ENCODE results near the gene PTPRM. TPM values are rescaled to one million over a fixed set of nuclear protein-coding genes. Genes with fewer than 3 reads are reported as not detected.

Gene PTPRM
- total RNA-seq, 1 donor from 2014 or later = 101 TPM

DNA sequence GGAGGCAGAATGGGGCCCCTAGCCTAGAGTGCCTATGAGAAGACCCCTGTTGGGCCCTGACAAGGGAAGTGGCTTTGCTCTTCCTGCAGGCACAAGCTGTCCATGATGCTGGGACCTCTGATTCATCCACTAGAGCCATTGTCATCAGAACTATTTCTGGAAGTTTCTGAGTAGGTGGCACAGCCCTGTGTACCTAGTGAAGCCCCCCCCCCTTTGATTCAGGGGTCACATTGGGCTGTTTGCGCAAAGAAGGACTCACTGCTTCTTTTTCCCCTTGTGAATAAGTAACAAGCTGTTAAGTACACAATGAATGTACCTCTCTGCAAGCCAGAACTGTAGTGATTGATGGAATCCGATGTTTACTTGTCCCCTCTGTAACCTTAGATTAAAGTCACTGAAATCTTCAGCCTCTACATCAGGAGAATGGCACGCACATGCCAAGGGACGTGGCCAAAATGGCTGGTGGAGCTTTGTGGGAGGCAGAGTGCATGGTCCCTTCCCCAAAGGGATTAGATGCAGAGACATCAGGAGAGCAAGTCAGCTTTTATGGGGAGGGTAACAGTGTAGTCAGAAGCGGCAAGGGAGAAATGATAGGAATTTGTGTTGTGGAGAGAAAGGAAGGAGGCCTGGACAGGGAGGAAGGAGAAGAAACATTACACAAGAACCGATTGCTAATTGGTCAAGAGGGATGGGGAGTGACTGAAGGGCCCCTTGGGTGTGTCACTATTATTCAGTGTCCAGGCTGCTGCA lies 774.5 kb downstream of the PTPRM start:
- DNase-seq (no peak), ATAC-seq (ENCODE audit: poor library complexity) (peak; percentile 22)
- intact Hi-C loops (cut with DNase I) = no loop called here

DNA sequence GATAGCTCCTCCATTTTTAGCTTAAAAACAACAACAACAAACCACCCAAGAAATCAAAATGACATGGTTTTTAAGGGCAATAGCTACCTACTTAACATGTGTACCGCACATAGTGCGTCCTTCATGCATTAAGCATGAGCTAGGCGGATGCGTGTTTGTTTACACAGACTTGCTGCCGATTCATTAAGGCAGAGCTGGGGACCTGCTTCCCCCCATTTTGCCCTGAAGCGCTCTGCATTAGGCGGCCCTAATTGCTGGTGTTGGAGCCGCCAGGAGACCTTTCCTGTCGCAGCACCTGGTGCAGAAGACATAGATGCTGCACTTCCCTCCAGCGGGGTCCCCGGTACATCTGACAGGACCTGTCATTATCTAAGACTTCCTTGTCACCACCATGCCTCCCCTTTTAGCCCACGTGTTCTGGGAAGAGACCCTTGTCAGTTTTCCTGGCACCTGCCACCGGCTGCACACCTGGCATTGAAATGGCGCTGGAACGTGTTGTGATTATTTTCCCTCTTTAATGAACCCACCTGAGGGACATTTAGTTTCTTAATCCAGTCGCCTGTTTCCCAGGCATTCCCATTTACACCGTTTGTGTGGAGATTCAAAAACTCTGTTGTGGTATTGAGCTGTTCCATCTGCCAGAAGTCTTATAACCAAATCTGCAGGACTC lies 781.1 kb downstream of the PTPRM start:
- intact Hi-C loops (cut with DNase I) = no loop called here
- DNase-seq (no peak), ATAC-seq (ENCODE audit: poor library complexity) (no peak)

DNA sequence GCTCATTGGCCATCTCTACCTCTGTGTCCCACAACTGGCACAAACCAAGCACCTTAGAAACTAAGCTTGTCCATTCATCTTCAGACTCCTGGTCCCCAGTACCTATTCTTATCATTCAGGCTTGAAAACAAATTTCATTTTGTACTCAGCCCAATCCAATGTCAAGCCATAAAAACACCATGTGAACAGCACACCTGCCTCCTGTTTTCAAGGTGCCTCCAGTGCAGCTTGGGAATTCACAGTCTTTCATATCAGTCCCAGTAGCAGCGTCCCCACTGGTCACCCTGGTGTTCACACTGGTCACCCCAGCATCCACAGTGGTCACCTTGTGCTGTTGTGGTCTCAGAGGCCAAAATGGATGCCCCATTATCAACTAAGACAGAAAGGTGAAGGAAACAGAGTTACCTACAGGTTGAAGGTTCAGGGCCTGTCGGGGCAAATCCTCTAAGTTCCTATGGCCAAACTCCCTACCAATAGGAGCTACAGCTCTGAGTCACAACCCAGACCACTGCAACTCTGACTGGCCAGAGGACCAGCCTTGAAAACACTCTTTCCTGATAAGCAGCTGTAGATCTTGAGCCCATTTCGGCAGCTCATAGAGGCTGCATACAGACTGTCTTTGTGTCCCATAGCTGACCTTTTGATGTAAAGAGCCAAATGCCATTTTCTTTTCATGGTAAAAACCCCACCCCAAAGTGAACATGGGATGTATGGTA lies 782.6 kb downstream of the PTPRM start:
- intact Hi-C loops (cut with DNase I) = no loop called here
- ATAC-seq (ENCODE audit: poor library complexity) = no peak
- no peak for DNase-seq

DNA sequence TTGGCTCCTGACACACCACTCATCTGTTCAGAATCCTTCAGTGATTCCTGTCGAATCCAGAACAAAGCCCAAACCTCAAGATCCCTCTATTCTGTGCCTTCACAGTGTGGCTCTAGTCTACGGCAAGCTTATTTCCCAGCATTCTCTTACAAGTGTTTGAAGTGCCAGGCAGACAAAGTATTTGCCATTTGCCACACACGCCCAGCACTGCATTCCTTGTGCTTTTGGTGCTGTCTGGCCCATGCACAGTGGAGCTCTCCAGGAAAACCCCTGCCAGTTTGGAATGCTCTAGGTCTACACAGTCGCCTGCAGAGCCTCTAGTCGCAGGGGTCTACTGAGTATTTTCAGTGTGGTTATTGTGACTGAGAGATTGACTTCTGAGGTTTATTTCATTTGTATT lies 783.5 kb downstream of the PTPRM start:
- no peak for DNase-seq
- no peak for ATAC-seq (ENCODE audit: poor library complexity)
- intact Hi-C loops (cut with DNase I) = no loop called here

DNA sequence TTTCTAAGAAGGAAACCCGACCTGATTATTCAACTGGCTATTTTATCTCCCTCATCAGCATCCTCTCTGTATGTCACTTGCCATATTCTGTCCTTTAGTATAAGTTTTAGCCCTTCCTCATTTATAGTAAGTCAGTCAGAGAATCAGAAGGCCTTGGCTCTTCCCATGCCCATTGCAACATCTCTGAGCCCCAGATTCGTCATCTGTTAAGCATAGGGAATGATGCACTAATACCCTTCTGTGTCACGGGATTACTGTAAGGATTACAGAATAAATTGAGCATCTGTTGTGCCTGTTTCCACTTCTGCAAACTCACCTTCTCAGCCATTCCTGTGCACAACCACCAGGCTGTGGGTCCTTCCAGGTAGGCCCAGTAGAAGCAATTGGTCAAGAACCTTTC lies 784.0 kb downstream of the PTPRM start:
- DNase-seq (no peak), ATAC-seq (ENCODE audit: poor library complexity) (no peak)
- intact Hi-C loops (cut with DNase I) = no loop called here

DNA sequence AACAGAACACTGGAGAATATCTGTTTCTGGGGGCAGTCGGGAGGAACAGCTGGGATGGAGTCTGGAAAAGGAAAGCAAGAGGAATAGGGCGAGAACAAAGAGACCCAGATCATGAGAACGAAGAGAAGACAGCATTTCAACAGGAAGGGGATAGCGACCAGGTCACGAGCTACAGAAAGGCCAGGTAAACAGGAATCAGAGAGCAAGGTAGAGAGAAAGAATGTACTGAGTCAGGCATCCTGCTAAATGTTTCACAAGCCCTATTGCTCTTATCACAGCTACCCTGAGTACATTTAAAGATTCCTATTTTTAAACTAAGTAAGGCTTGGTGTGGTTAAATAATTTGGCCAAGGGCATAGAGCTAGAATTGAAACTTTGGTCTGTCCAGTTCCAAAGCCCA lies 787.2 kb downstream of the PTPRM start:
- intact Hi-C loops (cut with DNase I) = no loop called here
- ATAC-seq (ENCODE audit: poor library complexity) = peak; percentile 59
- no peak for DNase-seq

DNA sequence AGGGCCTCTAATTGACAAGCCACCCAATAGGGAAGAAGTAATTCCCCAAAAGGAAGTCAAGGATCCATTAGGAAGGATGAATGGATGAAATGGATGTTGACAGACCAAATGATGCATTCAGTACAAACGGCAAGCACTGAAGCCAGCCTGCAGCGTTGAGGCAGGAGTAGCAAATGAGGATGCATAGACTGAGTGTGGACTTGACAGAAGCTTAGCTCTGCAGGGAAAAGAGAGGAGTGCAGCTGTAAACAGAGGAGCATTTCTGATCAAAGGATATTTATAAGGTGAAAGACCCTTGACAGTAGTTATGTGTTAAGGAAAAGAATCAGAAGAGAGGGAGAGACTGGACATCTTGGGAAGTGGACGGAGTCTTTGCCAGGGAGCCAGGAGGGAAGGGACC lies 788.9 kb downstream of the PTPRM start:
- DNase-seq (no peak), ATAC-seq (ENCODE audit: poor library complexity) (no peak)
- intact Hi-C loops (cut with DNase I) = no loop called here

DNA sequence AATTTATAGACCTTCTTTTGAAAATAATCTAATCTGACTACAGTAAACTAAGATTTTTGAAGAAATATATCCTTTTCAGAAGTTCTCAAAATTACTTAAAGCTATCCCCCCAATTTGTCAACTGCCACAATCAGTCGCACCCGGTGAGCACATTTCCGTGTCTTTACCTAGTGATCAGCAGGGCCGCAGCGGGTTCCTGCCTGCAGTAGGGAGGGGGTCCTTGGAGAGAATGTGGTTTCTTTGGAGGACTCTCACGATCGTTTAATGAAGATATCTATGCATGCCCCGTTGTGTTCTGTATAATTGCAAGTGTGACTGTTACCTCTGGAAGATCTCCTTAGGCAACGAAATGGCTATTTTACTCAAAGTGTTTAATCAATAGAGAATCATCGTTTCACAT lies 790.2 kb downstream of the PTPRM start:
- DNase-seq (no peak), ATAC-seq (ENCODE audit: poor library complexity) (no peak)
- intact Hi-C loops (cut with DNase I) = no loop called here

DNA sequence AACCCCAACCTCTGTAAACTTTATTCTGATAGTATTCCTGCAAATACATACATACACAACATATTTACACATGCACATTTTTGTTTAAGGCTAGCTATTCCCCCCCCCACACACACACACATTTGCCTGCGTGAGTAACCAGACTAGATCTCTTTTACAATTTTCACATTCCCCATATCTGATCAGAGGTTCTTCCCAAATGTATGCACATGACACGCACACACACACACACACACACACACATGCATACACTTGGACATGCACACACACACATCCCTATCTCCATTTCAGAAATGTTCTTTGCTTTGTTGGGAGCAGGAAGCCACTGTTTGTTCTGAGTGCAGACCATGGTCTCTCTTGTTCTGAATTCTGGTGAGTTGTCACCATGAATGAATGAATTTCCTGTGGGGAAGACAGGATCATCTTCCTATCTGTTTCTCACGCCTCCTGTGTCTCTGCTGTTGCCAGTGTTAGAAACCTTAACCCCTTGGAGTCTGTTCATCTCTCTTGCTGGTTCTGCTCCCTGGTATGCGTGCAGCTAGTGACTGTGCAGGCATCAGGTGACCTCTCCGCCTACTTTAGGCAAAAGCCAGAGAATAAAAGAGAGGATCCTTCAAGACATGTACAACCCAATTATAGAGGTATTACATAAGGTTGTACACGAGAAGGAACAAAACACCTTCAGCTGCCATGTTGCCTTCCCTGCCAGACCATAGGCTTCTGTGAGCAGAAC lies 791.1 kb downstream of the PTPRM start:
- no peak for ATAC-seq (ENCODE audit: poor library complexity)
- intact Hi-C loops (cut with DNase I) = no loop called here
- DNase-seq = no peak

DNA sequence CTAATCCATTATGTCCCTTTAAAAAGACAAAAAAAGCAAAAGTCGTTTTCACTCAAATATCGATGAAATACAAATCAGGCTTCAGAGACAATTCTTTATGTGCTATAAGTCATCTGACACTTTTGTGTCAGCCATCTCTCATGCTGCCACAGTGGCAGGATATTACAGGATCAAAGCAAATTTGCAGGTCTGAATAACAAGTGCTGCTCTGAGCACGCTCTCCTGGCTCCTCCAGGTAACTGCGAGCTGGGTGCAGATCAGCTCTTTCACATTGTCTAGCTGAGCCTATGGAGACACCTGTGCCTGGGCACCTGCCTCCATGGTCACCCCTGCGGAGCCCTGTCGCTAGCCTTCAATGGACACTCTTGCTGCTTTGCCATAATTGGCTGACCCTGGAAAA lies 792.0 kb downstream of the PTPRM start:
- DNase-seq (no peak), ATAC-seq (ENCODE audit: poor library complexity) (no peak)
- intact Hi-C loops (cut with DNase I) = no loop called here

DNA sequence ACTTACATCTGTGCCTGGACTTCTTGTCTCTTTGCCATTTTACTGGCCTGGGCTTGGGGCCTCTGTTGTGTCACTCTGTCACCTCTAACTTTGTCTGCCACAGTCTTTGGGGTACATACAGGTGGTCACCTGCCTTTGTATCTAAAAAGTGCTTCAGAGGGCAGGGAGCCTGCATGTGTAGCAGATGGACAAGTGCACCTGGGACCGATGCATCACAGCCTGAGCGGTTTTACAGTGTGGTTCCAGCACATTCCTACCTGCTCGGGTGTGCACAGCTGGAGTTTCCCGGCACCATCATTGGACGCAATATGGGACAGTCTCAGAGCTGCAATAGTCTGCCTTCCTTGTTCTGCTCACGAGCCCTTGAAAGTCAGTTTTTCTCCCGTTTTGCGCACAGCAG lies 792.4 kb downstream of the PTPRM start:
- ATAC-seq (ENCODE audit: poor library complexity) (no peak), DNase-seq (no peak)
- intact Hi-C loops (cut with DNase I) = no loop called here

DNA sequence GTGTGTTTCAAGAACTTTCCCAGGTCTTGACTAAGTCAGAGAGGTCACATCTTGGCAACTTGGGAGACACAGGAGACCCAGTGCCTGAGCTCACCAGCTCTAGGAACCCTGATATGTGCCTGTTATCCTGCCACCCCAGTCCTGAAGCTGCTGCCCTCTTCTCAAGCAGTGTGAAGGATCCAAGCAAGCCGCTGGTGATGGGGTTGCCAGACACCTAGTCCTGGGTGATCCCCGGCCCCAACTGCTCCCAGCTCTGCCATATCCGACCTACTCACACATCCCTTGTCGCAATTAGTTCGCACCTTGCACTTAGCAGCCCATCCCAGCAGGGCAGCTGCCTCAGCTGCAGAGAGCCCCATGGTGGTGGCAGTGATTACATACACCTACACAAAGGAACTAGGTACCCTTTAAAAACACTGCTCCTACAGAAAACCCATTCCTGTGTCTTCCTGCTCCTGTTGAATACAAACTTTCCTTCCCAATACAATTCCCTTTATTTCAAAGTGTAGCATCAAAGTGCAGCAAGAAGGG lies 794.9 kb downstream of the PTPRM start:
- intact Hi-C loops (cut with DNase I) = no loop called here
- ATAC-seq (ENCODE audit: poor library complexity) (no peak), DNase-seq (no peak)

DNA sequence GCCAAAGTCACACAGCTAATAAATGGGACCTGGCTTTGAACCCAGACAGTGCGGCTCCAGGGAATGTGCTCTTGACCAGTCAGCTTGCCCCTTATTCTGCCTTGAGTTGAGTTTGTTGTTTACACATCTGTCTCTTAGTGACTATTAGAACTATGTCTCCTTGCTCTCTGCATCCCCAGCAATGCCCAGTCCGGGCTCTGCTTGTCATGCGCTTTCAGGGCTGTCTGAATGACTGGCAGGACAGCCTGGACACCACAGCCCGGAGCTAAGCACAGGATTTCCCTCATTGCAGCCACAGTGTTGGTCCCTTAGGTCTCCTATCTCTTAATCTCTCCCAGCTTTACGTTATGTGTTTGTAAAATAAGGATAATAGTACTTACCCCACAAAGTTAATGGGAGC lies 795.7 kb downstream of the PTPRM start:
- DNase-seq (no peak), ATAC-seq (ENCODE audit: poor library complexity) (peak; percentile 69)
- intact Hi-C loops (cut with DNase I) = no loop called here

DNA sequence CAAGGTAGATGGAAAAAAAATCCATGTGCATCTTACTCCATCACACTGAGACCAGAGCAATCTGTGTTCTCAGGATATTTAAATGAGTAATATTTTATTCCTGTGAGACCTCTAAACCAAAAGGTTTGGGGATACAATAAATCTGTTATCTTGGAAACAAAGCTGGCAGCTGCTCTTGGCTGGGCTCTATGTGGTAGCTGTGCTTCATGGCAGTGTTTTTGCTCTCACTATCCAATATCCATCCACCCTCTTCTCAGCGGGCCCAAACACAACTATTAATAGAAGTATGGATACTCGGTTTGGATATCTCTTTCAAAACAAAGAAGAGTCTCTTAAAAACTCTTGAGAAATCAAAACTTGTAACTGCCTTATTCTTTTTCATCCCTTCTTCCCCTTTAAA lies 797.3 kb downstream of the PTPRM start:
- no peak for DNase-seq
- ATAC-seq (ENCODE audit: poor library complexity) = peak; percentile 63
- intact Hi-C loops (cut with DNase I) = no loop called here

DNA sequence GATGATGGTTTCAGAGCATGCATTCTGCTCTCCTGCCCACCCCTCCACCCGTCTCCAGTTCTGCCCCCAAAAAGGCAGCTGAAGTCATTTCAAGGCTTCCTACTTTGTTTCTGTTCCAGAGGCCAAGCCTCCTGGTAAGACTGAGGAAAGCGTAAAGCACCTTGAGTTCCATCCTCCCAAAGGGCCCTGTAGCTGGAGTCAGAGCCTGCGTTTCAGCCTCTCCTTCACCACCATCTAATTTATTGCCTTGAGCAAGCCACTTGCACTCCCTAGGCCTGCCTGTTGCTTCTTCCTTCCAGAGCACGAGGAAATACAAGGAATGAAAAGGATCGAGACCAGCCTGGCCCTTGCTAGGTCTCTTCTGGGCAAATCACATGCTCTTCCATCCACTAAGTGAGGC lies 797.9 kb downstream of the PTPRM start:
- no peak for DNase-seq
- intact Hi-C loops (cut with DNase I) = no loop called here
- ATAC-seq (ENCODE audit: poor library complexity) = no peak

DNA sequence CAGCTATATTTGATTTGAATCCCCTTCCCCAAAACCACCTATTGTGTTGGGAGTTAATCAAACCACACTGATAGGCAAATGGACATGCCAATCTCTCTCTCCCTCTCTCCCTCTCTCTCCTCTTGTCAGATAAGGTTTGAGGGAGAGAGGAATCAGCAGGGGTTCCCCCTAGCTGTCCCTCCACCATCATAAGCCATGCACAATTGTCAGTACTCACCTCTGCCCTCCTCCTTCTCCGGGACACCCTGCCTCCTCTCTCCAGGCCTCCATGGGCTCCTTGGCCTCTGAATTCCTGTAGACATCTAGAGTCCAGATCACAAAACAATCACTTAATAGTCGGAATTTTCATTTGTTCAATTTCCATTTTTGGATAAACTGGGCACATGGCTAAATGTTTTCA lies 798.4 kb downstream of the PTPRM start:
- DNase-seq = no peak
- no peak for ATAC-seq (ENCODE audit: poor library complexity)
- intact Hi-C loops (cut with DNase I) = no loop called here

DNA sequence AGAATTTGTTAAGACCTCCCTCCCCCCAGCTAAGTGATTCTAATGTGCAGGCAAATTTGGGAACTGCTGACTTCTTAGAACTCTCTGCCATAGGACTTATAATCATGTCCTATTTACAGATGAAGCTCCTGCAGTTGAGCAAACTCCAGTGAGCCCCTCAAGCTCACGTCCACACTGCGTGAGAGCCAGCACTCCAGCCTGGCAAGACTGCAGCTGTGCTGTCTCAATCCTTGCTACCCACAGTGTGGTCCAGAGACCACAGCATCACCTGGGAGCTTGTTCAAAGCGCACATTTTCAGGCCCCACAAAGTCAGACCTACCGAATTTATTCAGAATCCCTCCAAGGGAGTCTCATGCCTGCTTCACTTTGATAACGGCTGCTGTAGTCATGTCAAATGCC lies 799.0 kb downstream of the PTPRM start:
- intact Hi-C loops (cut with DNase I) = no loop called here
- DNase-seq (no peak), ATAC-seq (ENCODE audit: poor library complexity) (no peak)

DNA sequence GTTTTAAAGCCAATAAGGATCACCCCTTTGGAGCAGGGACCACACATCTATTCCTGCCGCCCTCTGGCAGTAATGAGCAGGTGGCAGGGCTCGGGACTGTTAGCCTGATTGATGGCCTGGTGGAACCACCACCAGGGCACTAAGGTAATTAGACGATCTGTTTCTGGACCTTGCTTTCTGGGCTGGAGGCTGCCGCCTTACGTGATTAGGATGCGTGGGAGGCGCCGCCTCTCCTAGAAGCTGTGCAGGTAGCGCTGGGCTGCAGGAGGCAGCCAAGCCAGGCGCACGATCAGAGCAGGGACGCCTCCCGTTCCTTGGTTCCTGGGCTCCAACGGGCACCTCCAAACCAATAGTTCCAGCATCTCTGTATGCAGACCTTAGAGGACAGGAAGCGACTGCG lies 799.5 kb downstream of the PTPRM start:
- DNase-seq (no peak), ATAC-seq (ENCODE audit: poor library complexity) (no peak)
- intact Hi-C loops (cut with DNase I) = no loop called here

All from Right ventricle myocardium superior (tissue), 1 donor.